ENCODE measurements around the gene ABCA10. TPM values are rescaled to one million over a fixed set of nuclear protein-coding genes. Genes with fewer than 3 reads are reported as not detected.

The ABCA10 gene
- total and polyA plus RNA-seq, 2 of the 13 experiments (the other 11 are each of a cell fraction or from before 2014, with no cell fraction given), result 0.02 to 0.08 TPM

DNA sequence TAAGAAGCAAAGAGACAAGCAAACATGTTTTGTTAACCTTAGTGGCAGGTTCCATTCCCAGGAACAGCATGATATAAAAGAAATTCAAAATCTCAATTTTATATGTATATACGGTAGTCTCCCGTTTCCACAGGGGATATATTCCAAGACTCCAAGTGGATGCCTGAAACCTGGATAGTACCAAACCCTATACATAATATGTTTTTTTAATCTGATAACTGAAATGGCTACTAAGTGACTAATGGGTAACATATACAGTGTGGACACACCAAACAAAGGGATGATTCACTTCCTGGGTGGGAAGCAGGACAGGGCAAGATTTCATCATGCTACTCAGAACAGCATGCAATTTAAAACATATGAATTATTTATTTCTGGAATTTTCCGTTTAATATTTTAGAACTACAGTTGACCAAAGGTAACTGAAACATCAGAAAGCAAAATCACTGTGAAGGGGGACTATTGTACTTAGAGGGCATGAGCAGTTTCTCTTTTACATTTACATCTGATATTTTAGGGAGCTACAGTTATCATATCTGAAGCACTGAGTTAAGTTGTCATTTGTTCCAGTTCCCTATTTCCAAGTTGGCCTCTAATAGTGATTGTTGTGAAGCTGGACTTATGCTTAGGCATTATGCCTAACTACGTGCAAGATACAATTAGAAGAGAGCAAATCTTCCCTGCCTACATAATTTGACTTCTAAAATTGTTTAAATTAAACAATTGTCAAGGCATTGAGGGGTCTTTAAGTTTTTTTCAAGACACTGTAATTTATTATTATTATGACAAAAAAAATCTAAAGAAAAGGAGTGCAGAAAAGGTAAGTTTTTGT lies 52.8 kb downstream of the ABCA10 start (continued):
- TF ChIP-seq, protein P1, sequence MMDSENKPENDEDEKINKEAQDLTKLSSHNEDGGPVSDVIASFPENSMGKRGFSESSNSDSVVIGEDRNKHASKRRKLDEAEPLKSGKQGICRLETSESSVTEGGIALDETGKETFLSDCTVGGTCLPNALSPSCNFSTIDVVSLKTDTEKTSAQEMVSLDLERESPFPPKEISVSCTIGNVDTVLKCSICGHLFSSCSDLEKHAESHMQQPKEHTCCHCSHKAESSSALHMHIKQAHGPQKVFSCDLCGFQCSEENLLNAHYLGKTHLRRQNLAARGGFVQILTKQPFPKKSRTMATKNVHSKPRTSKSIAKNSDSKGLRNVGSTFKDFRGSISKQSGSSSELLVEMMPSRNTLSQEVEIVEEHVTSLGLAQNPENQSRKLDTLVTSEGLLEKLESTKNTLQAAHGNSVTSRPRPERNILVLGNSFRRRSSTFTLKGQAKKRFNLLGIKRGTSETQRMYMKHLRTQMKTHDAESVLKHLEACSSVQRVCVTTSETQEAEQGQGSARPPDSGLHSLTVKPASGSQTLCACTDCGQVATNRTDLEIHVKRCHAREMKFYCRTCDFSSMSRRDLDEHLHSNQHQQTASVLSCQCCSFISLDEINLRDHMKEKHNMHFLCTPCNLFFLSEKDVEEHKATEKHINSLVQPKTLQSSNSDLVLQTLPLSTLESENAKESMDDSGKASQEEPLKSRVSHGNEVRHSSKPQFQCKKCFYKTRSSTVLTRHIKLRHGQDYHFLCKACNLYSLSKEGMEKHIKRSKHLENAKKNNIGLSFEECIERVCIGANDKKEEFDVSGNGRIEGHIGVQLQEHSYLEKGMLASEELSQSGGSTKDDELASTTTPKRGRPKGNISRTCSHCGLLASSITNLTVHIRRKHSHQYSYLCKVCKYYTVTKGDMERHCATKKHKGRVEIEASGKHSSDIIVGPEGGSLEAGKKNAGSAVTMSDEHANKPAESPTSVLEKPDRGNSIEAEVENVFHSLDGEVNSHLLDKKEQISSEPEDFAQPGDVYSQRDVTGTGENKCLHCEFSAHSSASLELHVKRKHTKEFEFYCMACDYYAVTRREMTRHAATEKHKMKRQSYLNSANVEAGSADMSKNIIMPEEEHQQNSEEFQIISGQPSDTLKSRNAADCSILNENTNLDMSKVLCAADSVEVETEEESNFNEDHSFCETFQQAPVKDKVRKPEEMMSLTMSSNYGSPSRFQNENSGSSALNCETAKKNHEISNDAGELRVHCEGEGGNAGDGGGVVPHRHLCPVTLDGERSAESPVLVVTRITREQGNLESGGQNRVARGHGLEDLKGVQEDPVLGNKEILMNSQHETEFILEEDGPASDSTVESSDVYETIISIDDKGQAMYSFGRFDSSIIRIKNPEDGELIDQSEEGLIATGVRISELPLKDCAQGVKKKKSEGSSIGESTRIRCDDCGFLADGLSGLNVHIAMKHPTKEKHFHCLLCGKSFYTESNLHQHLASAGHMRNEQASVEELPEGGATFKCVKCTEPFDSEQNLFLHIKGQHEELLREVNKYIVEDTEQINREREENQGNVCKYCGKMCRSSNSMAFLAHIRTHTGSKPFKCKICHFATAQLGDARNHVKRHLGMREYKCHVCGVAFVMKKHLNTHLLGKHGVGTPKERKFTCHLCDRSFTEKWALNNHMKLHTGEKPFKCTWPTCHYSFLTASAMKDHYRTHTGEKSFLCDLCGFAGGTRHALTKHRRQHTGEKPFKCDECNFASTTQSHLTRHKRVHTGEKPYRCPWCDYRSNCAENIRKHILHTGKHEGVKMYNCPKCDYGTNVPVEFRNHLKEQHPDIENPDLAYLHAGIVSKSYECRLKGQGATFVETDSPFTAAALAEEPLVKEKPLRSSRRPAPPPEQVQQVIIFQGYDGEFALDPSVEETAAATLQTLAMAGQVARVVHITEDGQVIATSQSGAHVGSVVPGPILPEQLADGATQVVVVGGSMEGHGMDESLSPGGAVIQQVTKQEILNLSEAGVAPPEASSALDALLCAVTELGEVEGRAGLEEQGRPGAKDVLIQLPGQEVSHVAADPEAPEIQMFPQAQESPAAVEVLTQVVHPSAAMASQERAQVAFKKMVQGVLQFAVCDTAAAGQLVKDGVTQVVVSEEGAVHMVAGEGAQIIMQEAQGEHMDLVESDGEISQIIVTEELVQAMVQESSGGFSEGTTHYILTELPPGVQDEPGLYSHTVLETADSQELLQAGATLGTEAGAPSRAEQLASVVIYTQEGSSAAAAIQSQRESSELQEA (CRISPR knock-in tag; IDR thresholded peaks at IDR 0.05; ENCODE audit: not compliant biosample characterization), result no peak
- TF ChIP-seq NKX3-1 (CRISPR knock-in tag; IDR thresholded peaks at IDR 0.05) (no peak), ZNF629 (CRISPR knock-in tag; conservative IDR thresholded peaks at IDR 0.05) (no peak), NFE2L1 (CRISPR knock-in tag; IDR thresholded peaks at IDR 0.05; ENCODE audit: borderline replicate concordance) (no peak), NCOR1 (IDR thresholded peaks at IDR 0.05; ENCODE audit: borderline replicate concordance, low read length) (no peak), PAF1 (CRISPR knock-in tag; IDR thresholded peaks at IDR 0.05) (no peak), PHF8 (CRISPR knock-in tag; IDR thresholded peaks at IDR 0.05) (no peak), GABPB1 (CRISPR knock-in tag; IDR thresholded peaks at IDR 0.05) (peak; percentile 49; the same call in 1 of the 2 replicates), CCDC6 (CRISPR knock-in tag; IDR thresholded peaks at IDR 0.05) (no peak), LCORL (IDR thresholded peaks at IDR 0.05) (no peak), LCORL (CRISPR knock-in tag; IDR thresholded peaks at IDR 0.05) (no peak), ELF3 (CRISPR knock-in tag; IDR thresholded peaks at IDR 0.05) (peak; percentile 38; the same call in 1 of the 2 replicates), NCOA1 (CRISPR knock-in tag; IDR thresholded peaks at IDR 0.05) (no peak), JUN (CRISPR knock-in tag; IDR thresholded peaks at IDR 0.05) (peak; percentile 28; the same call in 1 of the 2 replicates)
- TF ChIP-seq, protein P2, sequence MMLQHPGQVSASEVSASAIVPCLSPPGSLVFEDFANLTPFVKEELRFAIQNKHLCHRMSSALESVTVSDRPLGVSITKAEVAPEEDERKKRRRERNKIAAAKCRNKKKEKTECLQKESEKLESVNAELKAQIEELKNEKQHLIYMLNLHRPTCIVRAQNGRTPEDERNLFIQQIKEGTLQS (CRISPR knock-in tag; IDR thresholded peaks at IDR 0.05), result peak; percentile 81
- TF ChIP-seq, protein P3, sequence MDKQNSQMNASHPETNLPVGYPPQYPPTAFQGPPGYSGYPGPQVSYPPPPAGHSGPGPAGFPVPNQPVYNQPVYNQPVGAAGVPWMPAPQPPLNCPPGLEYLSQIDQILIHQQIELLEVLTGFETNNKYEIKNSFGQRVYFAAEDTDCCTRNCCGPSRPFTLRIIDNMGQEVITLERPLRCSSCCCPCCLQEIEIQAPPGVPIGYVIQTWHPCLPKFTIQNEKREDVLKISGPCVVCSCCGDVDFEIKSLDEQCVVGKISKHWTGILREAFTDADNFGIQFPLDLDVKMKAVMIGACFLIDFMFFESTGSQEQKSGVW (CRISPR knock-in tag; IDR thresholded peaks at IDR 0.05; ENCODE audit: borderline replicate concordance), result no peak
- TF ChIP-seq, protein P4, sequence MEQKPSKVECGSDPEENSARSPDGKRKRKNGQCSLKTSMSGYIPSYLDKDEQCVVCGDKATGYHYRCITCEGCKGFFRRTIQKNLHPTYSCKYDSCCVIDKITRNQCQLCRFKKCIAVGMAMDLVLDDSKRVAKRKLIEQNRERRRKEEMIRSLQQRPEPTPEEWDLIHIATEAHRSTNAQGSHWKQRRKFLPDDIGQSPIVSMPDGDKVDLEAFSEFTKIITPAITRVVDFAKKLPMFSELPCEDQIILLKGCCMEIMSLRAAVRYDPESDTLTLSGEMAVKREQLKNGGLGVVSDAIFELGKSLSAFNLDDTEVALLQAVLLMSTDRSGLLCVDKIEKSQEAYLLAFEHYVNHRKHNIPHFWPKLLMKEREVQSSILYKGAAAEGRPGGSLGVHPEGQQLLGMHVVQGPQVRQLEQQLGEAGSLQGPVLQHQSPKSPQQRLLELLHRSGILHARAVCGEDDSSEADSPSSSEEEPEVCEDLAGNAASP (CRISPR knock-in tag; IDR thresholded peaks at IDR 0.05; ENCODE audit: borderline replicate concordance), result no peak
- TF ChIP-seq, protein P5, sequence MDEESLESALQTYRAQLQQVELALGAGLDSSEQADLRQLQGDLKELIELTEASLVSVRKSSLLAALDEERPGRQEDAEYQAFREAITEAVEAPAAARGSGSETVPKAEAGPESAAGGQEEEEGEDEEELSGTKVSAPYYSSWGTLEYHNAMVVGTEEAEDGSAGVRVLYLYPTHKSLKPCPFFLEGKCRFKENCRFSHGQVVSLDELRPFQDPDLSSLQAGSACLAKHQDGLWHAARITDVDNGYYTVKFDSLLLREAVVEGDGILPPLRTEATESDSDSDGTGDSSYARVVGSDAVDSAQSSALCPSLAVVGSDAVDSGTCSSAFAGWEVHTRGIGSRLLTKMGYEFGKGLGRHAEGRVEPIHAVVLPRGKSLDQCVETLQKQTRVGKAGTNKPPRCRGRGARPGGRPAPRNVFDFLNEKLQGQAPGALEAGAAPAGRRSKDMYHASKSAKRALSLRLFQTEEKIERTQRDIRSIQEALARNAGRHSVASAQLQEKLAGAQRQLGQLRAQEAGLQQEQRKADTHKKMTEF (CRISPR knock-in tag; IDR thresholded peaks at IDR 0.05), result peak; percentile 27; the same call in 1 of the 2 replicates
